HepG2 (cell line): ENCODE measurements around the gene FUT3. TPM values are rescaled to one million over a fixed set of nuclear protein-coding genes. Genes with fewer than 3 reads are reported as not detected.

Experiments
- BORCS8-MEF2B ChIP-seq: sonication (generic); formaldehyde crosslinking; IDR thresholded peaks from 2 replicates; pipeline ENCODE4 v1.8.0; 2022; ENCODE audit warnings: mild to moderate bottlenecking, missing genetic modification reagents
- FOXO1 ChIP-seq: sonication (generic); formaldehyde crosslinking; IDR thresholded peaks from 2 replicates; pipeline ENCODE4 v1.4.0; 2020; ENCODE audit warnings: missing genetic modification reagents
- SKI ChIP-seq: fragments of 450-650 bp; IDR thresholded peaks from one replicate; pipeline ENCODE4 v1.6.1; 2018; ENCODE audit warnings: mild to moderate bottlenecking; ENCODE audit not compliant: partially characterized antibody
- SNRNP70 ChIP-seq: fragments of 200-400 bp; formaldehyde crosslinking; IDR thresholded peaks from 2 replicates; pipeline ENCODE4 v1.6.1; 2017; ENCODE audit warnings: mild to moderate bottlenecking, low read depth, low read length, moderate library complexity
- ZBTB7B ChIP-seq: sonication (generic); formaldehyde crosslinking; IDR thresholded peaks from 2 replicates; pipeline ENCODE4 v1.4.0; 2020; ENCODE audit warnings: missing genetic modification reagents
- ZMYM2 ChIP-seq: sonication (generic); formaldehyde crosslinking; IDR thresholded peaks from 2 replicates; pipeline ENCODE4 v1.8.0; 2022; ENCODE audit warnings: mild to moderate bottlenecking, missing genetic modification reagents
- ZNF121 ChIP-seq: sonication (generic); formaldehyde crosslinking; IDR thresholded peaks from 2 replicates; pipeline ENCODE4 v1.5.0; 2020; ENCODE audit warnings: mild to moderate bottlenecking, missing genetic modification reagents
- ZNF317 ChIP-seq: sonication (generic); formaldehyde crosslinking; IDR thresholded peaks from 2 replicates; pipeline ENCODE4 v1.5.0; 2020; ENCODE audit warnings: mild to moderate bottlenecking, missing genetic modification reagents
- ZNF441 ChIP-seq: sonication (generic); formaldehyde crosslinking; IDR thresholded peaks from 2 replicates; pipeline ENCODE4 v1.7.0; 2021; ENCODE audit warnings: missing genetic modification reagents, borderline replicate concordance
- ZNF616 ChIP-seq: sonication (generic); formaldehyde crosslinking; IDR thresholded peaks from 2 replicates; pipeline ENCODE4 v1.5.0; 2020; ENCODE audit warnings: low read depth, mild to moderate bottlenecking, missing genetic modification reagents
- ZNF724P ChIP-seq: sonication (generic); formaldehyde crosslinking; IDR thresholded peaks from 2 replicates; pipeline ENCODE4 v1.8.0; 2022; ENCODE audit warnings: missing genetic modification reagents, borderline replicate concordance
- ZNF737 ChIP-seq: sonication (generic); formaldehyde crosslinking; IDR thresholded peaks from 2 replicates; pipeline ENCODE4 v1.5.0; 2020; ENCODE audit warnings: missing genetic modification reagents, mild to moderate bottlenecking, borderline replicate concordance
- ZNF792 ChIP-seq: IDR thresholded peaks from 2 replicates; pipeline ENCODE4 v1.6.1; 2016
- polyA plus RNA-seq, 8 experiments: library from polyadenylated mRNA; depleted of rRNA in 3 of 8; stranded (reverse) in 7 of 8; unstranded in 1 of 8; fragments of >200 nt; fragmentation: Illumina TruSeq in 4 of 8; extraction: Trizol in 4 of 8; gene quantifications; 2 replicates each; pipeline versions ENCODE4 v1.2.1 to v1.2.3, GENCODE V29; 2011 to 2016; ENCODE audit warnings: low read depth in 4 of 8, missing spikeins in 1 of 8, mixed read lengths in 1 of 8; ENCODE audit not compliant: insufficient read depth in 1 of 8
- total RNA-seq, 5 experiments: library from RNA; depleted of rRNA; stranded (reverse); fragments of >200 nt; fragmentation: Illumina TruSeq; extraction: Trizol; gene quantifications; 2 replicates each; pipeline ENCODE4 v1.2.3, GENCODE V29; 2016; ENCODE audit warnings: low read depth in 1 of 5
- TF ChIP-seq, protein P1 (sequence below): IDR thresholded peaks from 2 replicates; pipeline ENCODE4 v1.6.1; 2012; ENCODE audit warnings: low read depth, low read length, improper control_type of control experiment
- TF ChIP-seq, protein P2 (sequence below): sonication (generic); formaldehyde crosslinking; IDR thresholded peaks from 2 replicates; pipeline ENCODE4; 2020; ENCODE audit warnings: missing genetic modification reagents, mild to moderate bottlenecking, borderline replicate concordance
- TF ChIP-seq, protein P3 (sequence below): sonication (generic); formaldehyde crosslinking; conservative IDR thresholded peaks from 2 replicates; pipeline ENCODE4 v1.4.0; 2020; ENCODE audit warnings: mild to moderate bottlenecking, missing genetic modification reagents, moderate library complexity
- TF ChIP-seq, protein P4 (sequence below): sonication (generic); formaldehyde crosslinking; IDR thresholded peaks from 2 replicates; pipeline ENCODE4 v1.4.0; 2020; ENCODE audit warnings: missing genetic modification reagents

Gene FUT3
- total and polyA plus RNA-seq, 2 of the 13 experiments (the other 11 are each of a cell fraction or from before 2014, with no cell fraction given): 0.53 to 1.1 TPM

DNA sequence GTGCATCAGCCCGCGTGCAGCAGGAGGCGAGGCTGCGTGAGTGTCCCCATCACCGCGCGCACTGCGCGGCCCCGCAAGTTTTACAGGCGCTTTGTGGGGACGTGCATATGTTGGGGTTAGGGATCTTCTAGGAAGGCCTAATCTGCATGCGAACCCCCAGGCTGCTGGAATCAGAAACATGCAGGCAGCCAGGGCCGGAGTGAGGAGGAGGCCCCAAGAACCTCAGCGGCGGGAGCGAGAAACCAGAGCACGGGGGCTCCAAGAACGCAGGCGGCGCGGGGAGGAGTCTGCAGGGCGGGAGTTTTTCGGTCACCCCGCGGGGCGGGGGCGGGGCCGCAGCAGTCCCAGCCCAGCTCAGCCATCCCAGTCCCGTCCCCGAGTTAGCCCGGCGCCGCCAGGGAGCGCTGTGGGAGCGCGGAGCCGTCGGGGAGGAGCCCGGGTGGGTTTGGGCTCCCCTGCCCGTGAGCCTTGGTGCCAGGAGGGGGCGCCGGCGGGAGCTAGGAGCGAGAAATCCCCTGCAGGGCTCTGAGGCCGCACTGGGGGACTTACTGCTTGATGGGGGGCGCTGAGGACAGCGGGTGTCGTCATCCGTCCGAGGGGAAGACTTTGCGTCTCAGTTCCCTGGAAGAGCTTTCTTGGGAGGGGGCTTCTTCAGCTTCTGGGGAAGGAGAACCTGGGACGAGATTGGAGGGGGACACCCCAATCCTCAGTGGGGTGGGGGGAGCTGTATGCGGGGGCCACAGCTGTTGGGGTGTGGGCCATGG, 47.3 kb downstream of the FUT3 start (continued):
- TF ChIP-seq, protein P1, sequence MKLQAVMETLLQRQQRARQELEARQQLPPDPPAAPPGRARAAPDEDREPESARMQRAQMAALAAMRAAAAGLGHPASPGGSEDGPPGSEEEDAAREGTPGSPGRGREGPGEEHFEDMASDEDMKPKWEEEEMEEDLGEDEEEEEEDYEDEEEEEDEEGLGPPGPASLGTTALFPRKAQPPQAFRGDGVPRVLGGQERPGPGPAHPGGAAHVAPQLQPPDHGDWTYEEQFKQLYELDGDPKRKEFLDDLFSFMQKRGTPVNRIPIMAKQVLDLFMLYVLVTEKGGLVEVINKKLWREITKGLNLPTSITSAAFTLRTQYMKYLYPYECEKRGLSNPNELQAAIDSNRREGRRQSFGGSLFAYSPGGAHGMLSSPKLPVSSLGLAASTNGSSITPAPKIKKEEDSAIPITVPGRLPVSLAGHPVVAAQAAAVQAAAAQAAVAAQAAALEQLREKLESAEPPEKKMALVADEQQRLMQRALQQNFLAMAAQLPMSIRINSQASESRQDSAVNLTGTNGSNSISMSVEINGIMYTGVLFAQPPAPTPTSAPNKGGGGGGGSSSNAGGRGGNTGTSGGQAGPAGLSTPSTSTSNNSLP: 0 out of 2 replicates have a peak, but pooled peaks have one; percentile 9
- TF ChIP-seq ZNF616 (CRISPR knock-in tag) (peak; percentile 59; the same call in 1 of the 2 replicates), ZMYM2 (CRISPR knock-in tag) (peak; percentile 50; the same call in 1 of the 2 replicates), ZNF737 (CRISPR knock-in tag) (no peak), ZNF441 (CRISPR knock-in tag) (0 out of 2 replicates have a peak, but pooled peaks have one; percentile 36), SNRNP70 (no peak), ZNF724P (peak; percentile 90), FOXO1 (CRISPR knock-in tag) (no peak), BORCS8-MEF2B (CRISPR knock-in tag) (peak; percentile 80; the same call in 1 of the 2 replicates), ZNF792 (peak; percentile 39; the same call in 1 of the 2 replicates), SKI (peak; percentile 67), ZNF121 (CRISPR knock-in tag) (peak; percentile 55; the same call in 1 of the 2 replicates), ZBTB7B (peak; percentile 90), ZNF317 (CRISPR knock-in tag) (0 out of 2 replicates have a peak, but pooled peaks have one; percentile 45)
- TF ChIP-seq, protein P2, sequence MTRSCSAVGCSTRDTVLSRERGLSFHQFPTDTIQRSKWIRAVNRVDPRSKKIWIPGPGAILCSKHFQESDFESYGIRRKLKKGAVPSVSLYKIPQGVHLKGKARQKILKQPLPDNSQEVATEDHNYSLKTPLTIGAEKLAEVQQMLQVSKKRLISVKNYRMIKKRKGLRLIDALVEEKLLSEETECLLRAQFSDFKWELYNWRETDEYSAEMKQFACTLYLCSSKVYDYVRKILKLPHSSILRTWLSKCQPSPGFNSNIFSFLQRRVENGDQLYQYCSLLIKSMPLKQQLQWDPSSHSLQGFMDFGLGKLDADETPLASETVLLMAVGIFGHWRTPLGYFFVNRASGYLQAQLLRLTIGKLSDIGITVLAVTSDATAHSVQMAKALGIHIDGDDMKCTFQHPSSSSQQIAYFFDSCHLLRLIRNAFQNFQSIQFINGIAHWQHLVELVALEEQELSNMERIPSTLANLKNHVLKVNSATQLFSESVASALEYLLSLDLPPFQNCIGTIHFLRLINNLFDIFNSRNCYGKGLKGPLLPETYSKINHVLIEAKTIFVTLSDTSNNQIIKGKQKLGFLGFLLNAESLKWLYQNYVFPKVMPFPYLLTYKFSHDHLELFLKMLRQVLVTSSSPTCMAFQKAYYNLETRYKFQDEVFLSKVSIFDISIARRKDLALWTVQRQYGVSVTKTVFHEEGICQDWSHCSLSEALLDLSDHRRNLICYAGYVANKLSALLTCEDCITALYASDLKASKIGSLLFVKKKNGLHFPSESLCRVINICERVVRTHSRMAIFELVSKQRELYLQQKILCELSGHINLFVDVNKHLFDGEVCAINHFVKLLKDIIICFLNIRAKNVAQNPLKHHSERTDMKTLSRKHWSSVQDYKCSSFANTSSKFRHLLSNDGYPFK (CRISPR knock-in tag): peak; percentile 62; the same call in 1 of the 2 replicates
- TF ChIP-seq, protein P3, sequence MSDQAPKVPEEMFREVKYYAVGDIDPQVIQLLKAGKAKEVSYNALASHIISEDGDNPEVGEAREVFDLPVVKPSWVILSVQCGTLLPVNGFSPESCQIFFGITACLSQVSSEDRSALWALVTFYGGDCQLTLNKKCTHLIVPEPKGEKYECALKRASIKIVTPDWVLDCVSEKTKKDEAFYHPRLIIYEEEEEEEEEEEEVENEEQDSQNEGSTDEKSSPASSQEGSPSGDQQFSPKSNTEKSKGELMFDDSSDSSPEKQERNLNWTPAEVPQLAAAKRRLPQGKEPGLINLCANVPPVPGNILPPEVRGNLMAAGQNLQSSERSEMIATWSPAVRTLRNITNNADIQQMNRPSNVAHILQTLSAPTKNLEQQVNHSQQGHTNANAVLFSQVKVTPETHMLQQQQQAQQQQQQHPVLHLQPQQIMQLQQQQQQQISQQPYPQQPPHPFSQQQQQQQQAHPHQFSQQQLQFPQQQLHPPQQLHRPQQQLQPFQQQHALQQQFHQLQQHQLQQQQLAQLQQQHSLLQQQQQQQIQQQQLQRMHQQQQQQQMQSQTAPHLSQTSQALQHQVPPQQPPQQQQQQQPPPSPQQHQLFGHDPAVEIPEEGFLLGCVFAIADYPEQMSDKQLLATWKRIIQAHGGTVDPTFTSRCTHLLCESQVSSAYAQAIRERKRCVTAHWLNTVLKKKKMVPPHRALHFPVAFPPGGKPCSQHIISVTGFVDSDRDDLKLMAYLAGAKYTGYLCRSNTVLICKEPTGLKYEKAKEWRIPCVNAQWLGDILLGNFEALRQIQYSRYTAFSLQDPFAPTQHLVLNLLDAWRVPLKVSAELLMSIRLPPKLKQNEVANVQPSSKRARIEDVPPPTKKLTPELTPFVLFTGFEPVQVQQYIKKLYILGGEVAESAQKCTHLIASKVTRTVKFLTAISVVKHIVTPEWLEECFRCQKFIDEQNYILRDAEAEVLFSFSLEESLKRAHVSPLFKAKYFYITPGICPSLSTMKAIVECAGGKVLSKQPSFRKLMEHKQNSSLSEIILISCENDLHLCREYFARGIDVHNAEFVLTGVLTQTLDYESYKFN (CRISPR knock-in tag): peak; percentile 60
- TF ChIP-seq, protein P4, sequence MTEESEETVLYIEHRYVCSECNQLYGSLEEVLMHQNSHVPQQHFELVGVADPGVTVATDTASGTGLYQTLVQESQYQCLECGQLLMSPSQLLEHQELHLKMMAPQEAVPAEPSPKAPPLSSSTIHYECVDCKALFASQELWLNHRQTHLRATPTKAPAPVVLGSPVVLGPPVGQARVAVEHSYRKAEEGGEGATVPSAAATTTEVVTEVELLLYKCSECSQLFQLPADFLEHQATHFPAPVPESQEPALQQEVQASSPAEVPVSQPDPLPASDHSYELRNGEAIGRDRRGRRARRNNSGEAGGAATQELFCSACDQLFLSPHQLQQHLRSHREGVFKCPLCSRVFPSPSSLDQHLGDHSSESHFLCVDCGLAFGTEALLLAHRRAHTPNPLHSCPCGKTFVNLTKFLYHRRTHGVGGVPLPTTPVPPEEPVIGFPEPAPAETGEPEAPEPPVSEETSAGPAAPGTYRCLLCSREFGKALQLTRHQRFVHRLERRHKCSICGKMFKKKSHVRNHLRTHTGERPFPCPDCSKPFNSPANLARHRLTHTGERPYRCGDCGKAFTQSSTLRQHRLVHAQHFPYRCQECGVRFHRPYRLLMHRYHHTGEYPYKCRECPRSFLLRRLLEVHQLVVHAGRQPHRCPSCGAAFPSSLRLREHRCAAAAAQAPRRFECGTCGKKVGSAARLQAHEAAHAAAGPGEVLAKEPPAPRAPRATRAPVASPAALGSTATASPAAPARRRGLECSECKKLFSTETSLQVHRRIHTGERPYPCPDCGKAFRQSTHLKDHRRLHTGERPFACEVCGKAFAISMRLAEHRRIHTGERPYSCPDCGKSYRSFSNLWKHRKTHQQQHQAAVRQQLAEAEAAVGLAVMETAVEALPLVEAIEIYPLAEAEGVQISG (CRISPR knock-in tag): peak; percentile 49; the same call in 1 of the 2 replicates
